Measurements from ENCODE around the gene RTL3.

- TF ChIP-seq CTCF (IDR thresholded peaks at IDR 0.05) (no peak), POLR2AphosphoS5 (IDR thresholded peaks at IDR 0.05) (peak; percentile 15), POLR2A (IDR thresholded peaks at IDR 0.05) (no peak)
Observed at GRCh38 chrX:78708816-78709215, 49.7 kb upstream of the RTL3 start.

Measured in gastroesophageal sphincter (tissue), 3 donors.